ENCODE results near the gene TAF4.
"Not testable (repeated sequence)": the region's sequence is repeated elsewhere in the genome, so short reads cannot be mapped to it uniquely, and the experiment has no call there.

Gene TAF4

DNA sequence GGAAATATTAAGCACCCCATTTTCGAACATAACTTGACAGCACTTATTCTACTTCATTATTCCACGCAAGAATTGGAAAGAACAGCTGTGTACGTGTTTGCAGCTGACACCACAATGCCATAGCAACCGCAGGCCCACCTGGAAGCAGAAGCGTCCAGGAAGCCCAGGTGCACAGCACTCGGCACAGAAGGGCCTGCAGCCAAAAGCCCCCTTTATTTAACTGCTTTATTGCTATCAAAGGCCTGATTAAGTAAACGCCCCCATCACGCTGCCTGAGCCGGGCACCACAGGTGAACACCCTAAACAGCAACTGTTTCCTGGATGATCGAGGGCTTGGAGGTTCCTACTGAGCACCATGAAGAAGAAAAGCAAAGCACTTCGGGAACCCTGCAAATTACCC, 6.3 kb downstream of the TAF4 start:
- no peak overlapping the region for H3K4me3 ChIP-seq (ENCODE audit: low read depth, low read length)

DNA sequence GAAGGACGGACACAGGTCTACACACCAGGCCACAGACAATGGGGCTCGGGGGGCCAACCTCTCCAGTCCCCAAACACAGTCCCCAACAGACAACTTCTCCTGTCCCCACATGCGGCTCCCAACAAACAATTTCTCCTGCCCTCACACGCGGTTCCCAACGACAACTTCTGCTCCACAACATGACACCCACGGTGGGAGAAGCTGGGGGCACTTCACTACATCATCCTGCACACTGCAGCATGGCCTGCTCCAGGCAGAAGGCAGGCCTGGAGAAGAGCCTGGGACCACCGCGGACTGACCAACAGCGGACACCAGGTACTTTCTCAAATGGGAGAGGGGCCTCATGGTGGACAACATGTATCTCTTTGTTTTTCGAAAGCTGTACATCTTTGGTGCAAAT, 6.7 kb downstream of the TAF4 start:
- no peak overlapping the region for H3K4me3 ChIP-seq (ENCODE audit: low read depth, low read length)

DNA sequence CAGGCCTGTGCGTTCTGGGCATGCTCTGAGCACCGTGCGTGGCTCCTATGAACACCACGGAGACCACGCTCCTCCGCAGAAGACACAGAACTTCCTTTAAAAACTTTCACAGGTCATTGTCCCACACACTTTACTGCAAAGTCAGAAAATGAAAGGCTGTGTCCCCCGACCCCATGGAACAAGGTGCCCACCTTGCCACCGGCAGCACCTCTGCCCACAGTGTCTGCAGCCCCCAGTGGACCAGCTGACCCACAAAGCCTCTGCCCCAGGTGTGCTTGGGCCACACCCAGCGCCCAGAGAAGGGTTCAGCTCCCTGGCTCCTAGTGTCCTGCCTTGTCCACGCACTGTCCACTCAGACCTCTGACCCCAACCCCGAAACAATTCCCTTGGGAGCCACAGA, 8.7 kb downstream of the TAF4 start:
- no peak overlapping the region for H3K4me3 ChIP-seq (ENCODE audit: low read depth, low read length)

DNA sequence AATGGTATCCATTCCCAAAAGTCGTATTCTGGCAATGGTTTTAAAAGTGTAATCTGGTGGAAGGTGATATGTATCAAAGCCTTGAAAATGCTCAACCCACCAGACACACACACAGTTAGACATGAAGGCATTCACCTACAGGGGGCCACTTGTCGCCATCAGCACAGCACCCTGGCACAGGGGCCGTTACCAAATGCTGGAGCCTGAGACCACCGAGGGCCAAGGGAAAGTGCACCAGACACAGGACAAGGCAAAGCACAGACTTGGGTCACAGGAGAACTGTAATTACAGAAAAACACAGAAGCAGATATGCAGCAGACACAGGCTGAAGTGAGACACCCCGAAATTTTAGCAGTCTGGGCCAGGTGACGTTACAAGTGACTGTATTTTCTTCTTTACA, 9.3 kb downstream of the TAF4 start:
- no peak overlapping the region for H3K4me3 ChIP-seq (ENCODE audit: low read depth, low read length)

DNA sequence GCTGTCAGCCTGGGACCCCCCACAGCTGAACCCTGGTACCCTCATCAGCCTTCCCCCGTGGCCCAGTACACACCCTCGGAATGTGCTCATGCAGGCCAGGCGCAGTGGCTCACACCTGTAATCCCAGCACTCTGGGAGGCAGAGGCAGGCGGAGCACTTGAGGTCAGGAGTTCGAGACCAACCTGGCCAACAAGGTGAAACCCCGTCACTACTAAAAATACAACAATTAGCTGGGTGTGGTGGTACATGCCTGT, 9.9 kb downstream of the TAF4 start:
- H3K4me3 ChIP-seq (ENCODE audit: low read depth, low read length), result not testable (repeated sequence)

DNA sequence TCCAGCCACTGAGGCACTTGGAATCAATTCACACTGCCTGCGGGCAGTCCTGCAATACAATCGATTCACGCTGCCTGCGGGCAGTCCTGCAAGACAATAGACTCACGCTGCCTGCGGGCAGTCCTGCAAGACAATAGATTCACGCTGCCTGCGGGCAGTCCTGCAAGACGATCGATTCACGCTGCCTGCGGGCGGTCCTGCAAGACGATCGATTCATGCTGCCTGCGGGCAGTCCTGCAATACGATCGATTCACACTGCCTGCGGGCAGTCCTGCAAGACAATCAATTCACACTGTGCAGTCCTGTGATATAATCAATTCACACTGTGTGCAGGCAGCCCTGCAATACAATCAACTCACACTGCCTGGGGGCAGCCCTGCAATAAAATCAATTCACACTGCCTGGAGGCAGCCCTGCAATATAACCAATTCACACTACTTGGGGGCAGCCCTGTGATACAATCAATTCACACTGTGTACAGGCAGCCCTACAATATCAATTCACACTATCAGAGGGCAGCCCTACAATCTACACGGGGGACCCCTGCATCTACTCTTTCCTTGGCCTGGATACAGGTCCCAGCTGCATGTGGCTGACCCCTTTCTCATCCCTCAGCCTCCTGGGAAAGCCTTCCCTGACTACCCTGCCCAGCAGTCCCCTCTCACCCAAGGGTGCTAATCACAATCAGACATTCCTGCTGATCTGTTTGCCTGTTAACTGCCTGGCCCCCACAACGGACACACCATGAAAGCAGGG, 10.4 kb downstream of the TAF4 start:
- H3K4me3 ChIP-seq (ENCODE audit: low read depth, low read length), result no peak overlapping the region

DNA sequence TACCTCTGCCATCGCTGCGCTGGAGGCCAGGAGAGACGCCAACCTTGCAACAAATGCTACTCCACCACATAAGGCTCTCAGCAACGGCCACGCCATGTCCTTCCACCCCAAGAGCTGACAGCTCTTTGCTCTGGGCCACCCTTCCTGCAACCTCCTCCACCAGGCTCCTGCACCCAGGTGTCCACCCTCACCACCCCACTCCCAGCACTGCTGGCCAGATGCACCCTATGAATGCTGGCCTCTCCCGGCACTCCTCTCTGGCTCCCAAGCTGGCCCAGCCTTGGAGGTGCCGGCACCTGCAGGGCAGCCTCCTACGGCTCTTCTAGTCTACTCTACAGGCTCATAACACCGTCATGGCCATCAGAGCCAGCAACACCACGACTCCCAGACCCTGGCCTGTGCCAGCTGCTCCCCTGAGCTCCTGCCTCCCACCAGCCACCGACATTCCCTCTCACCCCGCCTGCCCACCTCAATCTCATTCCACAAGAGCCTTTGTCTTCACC, 11.2 kb downstream of the TAF4 start:
- H3K4me3 ChIP-seq (ENCODE audit: low read depth, low read length), result no peak overlapping the region

DNA sequence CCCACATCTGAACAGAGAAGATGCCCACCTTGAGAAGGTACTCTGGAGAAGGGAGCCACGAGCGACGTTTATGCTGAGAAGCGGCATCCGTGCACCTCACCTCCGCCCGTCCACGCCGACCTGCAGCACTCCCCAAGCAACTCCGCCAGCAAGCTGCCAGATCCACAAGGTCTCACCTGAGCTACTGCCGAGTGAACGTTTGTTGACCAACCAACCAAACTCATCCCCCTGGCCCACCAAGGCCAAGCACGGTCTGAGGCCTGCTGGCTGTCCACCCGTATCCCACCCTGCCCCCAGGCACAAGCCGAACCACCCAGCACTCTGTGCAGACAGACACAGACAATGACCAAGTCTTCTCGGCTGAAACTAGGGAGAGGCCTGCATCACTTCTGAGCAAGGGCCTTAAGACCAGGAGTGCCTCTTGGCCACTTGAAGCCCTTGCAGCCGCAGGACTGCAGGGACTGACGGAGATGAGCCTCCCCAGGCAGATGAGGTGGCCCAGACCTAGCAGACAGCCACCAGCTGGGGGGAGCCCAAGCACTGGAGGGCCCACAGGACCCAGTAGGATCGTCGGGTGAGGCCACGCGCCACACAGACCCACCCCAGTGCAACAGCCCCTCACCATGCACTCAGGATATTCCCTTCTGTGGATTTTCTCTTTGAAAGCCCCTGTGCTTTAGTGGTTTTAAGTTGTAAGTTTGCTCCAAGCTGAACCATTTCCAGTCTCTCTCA, 12.1 kb downstream of the TAF4 start:
- no peak overlapping the region for H3K4me3 ChIP-seq (ENCODE audit: low read depth, low read length)

DNA sequence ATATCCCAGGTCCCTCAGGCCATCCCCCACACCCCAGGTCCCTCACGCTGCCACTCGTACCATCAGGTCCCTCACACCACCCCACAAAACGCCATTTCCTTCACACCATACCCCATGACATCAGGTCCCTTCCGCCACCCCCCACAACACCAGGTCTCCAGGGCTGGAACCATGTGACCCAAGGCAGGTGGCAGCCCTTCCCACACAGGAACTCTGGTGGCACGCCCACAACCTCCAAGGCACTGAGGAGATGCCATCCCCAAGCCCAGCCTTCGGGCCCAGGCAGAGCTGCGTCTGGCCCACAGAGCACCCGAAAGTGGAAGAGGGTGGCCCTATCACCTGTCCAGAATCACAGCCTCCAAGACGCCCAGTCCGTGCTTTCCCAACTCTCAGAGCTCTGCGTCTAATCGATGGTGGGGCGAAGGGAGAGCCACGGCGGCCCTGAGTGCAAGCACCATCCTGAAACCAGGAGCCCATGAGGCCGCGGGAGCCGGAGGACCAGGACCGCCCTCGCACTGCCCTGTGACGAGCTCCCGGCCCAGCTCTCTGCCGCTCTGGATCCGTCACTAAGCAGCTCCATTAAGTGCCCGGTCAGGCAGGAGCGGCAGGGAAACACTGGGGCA, 12.7 kb downstream of the TAF4 start:
- no peak overlapping the region for H3K4me3 ChIP-seq (ENCODE audit: low read depth, low read length)

DNA sequence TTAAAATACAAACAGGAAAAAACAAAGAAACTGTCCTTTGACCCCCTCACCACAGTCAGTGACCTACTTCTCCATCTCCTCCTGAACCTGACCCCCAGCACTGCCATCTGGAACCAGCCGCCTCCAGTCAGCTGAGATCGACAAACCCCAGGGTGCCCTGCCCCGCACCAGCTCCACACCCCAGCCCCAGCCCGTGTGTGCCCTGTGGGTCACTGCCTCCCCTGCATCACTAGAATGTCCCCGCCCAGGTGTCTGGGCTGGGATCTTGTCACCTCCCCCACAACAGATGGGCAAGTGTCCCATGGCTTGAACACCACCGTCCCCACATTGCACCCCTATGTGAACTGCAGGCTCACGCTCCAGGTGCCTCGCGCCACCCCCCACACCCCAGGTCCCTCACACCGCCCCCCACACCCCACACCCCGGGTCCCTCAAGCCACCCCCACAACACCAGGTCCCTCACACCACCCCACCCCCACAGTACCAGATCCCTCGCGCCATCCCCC, 13.3 kb downstream of the TAF4 start:
- no peak overlapping the region for H3K4me3 ChIP-seq (ENCODE audit: low read depth, low read length)

DNA sequence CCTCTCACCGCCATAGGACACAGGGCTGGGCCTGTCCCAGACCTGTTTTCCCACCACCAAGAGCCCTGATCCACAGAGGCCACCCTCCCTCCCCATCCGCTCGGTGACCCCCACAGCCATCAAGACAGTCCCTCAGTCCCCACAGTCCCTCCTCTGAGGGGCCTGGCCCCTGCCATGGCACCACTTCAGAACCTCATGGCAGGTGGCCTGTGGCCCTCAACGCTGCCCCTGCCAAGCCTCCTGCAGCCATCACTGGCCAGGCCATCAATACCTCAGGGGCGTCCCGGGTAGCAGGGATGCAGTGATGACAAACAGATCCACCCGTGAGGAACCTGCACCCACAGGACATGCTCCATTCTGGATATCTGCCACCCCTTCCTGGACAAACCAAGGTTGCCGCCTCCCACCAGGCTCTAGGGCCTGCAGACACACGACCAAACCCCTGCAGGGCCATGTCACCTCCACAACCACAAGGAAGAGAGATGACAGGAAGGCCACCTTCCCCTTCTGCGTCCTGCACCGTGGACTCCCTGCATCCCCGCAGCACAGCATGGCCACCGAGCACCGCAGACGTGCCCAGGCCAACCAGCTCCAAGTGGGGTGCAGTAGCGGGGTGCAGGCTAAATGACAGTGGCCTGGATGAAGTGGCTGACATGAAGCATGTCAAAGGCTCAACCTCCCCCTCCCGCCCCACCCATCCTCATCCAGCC, 14.0 kb downstream of the TAF4 start:
- no peak overlapping the region for H3K4me3 ChIP-seq (ENCODE audit: low read depth, low read length)

DNA sequence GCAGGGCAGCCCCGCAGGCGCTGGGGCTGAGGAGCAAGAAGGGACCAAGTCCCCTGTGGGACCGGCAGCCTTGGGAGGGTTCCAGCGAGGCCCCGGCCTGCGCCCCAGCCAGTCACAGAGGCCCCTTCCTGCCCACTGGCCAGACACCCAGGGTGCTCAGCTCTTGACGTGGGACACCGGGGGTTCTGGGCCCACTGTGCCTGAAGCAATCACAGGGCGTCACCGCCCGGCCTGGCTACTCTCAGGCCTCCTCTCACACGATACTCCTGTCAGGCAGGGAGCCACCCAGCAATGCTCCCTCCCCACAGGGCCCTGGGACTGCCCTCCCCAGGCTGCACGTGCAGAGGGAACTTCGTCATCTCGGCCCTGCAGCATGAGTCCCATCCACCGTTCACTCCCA, 14.5 kb downstream of the TAF4 start:
- H3K4me3 ChIP-seq (ENCODE audit: low read depth, low read length), result no peak overlapping the region

DNA sequence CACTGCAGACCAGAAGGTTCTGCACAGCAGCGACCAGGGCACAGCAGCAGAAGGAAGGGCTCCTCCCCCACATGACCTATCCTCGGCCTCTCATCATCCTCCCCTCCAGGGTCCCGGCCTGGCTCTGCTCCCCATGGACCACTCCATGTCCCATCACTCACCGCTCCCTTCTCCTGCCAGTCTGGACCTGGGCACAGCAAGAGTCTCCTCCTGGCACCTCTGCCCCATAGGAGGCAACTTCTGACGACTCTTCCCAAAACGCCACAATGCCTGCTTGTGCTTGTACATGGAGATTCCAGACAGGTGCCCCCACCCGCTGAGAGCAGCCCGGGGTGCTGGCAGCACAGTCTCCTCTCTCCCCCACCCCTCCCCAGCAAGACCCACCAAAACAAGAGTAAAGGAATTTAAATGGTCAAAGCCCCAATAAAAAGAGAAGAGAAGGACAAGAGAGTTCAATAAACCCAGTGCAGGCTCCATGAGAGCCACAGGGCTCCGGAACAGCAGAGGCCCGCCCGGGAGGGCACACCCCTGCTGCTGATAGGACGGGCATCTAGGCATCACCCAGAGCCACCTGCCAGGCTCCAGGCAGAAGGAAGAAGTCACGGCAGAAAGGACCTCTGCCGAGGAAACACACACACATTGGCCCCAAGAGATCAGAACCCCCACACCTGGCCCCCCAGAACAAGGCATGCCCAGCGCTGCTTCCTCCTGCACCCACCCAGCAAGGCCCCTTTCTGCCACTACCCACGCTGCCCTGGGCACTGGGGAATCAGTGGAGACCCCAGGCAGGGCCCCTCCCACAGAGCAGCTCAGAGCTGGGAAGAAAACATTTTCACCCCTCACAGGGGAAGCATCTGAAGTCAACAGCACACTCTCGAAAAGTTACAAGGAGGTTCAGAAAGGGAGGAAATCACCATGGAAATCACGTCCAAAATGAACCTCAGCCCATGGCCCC, 15.2 kb downstream of the TAF4 start:
- H3K4me3 ChIP-seq (ENCODE audit: low read depth, low read length), result no peak overlapping the region

DNA sequence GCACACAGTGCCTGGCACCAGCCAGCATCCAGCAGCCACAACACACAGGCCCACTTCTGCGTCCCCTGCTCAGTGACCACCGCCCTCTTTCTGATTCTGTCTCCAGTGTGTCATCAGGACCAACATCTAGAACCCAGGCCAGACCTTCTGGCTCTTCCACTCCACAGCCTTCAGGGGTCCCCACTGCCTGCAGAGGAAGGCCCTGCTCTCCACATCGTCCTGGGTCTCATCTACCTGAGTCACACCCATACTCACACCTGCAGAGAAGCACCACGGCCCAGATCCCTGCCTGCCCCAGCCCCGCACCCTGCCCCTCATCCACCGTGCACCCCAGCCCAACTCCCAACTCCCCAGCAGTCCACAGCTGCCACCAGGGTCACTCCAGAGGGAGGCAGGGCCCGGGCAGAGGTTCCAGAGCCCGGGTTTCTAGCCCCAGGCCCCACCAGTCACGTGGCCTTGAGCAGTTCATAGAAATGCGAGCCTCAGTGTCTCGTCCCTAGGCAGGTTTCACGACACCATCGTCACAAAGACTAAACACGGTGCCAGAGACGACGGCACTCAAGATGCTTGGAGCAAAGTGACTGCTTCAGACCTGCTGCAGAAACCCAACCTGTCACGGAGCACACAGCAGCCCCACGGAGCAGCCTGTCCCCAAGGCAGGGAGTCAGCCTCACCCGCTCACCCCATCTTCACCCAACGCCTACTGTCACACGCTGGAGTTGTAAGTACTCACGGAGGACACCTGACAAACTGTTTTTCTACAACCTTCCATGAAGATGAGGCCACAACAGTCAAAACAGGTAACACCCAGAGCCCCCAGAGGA, 16.1 kb downstream of the TAF4 start:
- H3K4me3 ChIP-seq (ENCODE audit: low read depth, low read length), result no peak overlapping the region

DNA sequence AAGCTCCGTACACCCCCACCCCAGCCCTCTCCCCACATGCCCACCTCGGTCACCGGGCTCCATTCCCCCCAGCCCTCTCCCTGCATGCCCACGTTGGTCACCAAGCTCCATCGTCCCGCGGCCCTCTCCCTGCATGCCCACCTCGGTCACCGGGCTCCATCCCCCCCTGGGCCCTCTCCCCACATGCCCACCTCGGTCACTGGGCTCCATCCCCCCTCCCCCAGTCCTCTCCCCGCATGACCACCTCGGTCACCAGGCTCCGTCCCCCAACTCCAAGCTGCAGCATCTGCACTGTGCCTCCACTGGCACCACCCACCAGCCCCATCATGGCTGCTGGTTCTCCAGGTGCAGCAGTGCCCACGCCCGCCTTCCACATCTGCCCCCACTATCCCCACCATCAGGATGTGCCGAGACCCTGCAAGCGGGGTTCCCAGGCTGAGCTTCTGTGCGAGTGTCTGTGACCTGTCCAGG, 16.8 kb downstream of the TAF4 start:
- H3K4me3 ChIP-seq (ENCODE audit: low read depth, low read length), result no peak overlapping the region

DNA sequence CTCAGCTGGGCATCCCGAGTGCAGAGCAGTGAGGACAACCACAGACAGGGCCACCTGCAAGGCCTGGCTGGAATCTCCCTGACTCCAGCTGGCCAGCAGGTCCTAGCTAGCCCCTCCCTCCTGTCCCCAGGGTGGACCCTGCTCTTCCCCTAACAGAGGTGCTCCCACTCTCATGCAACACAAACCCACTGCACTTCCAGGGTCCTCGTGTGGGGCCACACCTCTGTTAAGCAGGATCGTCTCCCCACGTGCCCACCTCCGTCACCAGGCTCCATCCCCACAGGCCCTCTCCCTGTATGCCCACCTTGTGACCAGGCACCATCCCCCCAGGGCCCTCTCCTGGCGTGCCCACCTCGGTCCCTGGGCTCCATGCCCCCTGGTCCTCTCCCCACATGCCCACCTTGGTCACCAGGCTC, 17.3 kb downstream of the TAF4 start:
- no peak overlapping the region for H3K4me3 ChIP-seq (ENCODE audit: low read depth, low read length)

DNA sequence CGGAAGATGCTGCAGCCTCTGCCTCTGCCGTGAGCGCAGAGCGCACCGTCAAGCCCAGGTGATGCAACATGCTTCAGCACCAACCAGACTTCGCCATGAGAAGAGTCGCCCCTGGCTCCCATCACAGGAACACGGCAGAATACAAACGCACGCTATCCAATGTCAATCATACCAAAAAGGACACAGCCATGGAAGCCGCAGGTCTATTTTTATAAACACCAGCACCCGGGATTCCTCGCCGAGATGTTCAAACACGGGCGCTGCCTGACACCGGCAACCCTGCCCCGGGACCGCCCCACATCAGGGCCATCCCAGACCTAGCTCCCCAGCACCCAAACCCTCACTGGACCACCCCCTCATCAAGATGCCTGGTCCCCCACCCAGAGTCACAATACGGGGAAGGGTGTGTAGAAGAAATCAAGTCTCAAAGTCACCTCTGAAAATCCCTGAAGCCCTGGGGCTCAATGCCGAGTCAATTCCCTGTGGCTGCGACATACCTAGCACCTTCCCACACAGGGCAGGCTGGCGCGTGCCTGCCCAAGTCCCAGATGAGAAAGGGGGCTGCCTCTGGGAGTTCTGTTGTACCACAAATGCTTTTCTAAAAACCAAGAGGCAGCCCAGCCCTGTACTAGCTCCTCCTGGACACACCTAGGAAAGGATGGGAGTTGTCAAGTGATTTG, 17.9 kb downstream of the TAF4 start:
- no peak overlapping the region for H3K4me3 ChIP-seq (ENCODE audit: low read depth, low read length)

DNA sequence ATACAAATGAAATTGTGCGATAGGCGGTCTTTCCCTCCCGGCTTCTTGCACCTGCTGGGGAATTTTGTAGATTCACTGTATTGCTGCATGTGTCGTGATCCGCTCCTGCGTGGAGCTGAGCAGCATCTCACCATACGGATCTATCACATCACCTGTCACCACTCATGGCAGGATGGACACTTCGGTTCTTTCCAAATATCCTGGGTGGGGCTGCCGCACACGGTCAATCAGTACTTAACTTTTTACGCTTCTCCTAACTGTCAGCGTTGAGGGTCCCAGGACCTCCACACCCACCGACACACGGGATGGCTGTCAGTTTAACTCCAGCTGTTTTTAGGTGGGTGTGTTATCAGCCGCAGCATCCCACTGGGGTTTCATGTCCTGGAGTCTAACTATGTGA, 19.2 kb downstream of the TAF4 start:
- H3K4me3 ChIP-seq (ENCODE audit: low read depth, low read length), result no peak overlapping the region
